LNCaP clone FGC (cell line): Measurements from ENCODE around the gene KDM8.

ENCODE experiments used
- DNase-seq: peaks from one replicate; pipeline ENCODE4 v3.0.0-alpha.2; 2011; ENCODE audit warnings: low read depth
- H3K4me3 ChIP-seq: 2 replicates; pipeline ENCODE4 v1.5.1; 2011; ENCODE audit warnings: mild to moderate bottlenecking, low read depth, low read length, control low read depth
- CTCF ChIP-seq: IDR thresholded peaks from 2 replicates; pipeline ENCODE4 v1.5.1; 2012; ENCODE audit warnings: mild to moderate bottlenecking; ENCODE audit not compliant: control insufficient read depth, insufficient read depth; ENCODE audit errors: extremely low read depth

The KDM8 gene

GRCh38 chr16:27241658-27242057, 38.3 kb downstream of the KDM8 start:
- TF ChIP-seq CTCF, result no peak
- H3K4me3 ChIP-seq, result no peak overlapping the region
- no peak for DNase-seq

GRCh38 chr16:27242398-27242797, 39.1 kb downstream of the KDM8 start:
- no peak overlapping the region for H3K4me3 ChIP-seq
- DNase-seq, result no peak
- no peak for TF ChIP-seq CTCF

GRCh38 chr16:27242868-27243590, 39.7 kb downstream of the KDM8 start:
- no peak for TF ChIP-seq CTCF
- DNase-seq, result peak; percentile 48
- H3K4me3 ChIP-seq, result no peak overlapping the region

- no peak overlapping the region for H3K4me3 ChIP-seq
- DNase-seq, result no peak
- no peak for TF ChIP-seq CTCF
Measured at GRCh38 chr16:27243725-27244362, 40.5 kb downstream of the KDM8 start.

- TF ChIP-seq CTCF, result no peak
- H3K4me3 ChIP-seq, result no peak overlapping the region
- no peak for DNase-seq
Measured at GRCh38 chr16:27244363-27244755, 41.0 kb downstream of the KDM8 start.

- TF ChIP-seq CTCF, result no peak
- H3K4me3 ChIP-seq, result no peak overlapping the region
- DNase-seq, result no peak
Measured at GRCh38 chr16:27245276-27246172, 42.2 kb downstream of the KDM8 start.
